GM19099 (cell line): Measurements from ENCODE around the gene SH3PXD2A.

Source experiments
- POLR2A ChIP-seq: IDR thresholded peaks from 3 replicates; pipeline ENCODE4 v1.6.1; 2011; ENCODE audit warnings: low read depth; ENCODE audit not compliant: insufficient read length; ENCODE audit errors: extremely low read depth

SH3PXD2A gene

DNA sequence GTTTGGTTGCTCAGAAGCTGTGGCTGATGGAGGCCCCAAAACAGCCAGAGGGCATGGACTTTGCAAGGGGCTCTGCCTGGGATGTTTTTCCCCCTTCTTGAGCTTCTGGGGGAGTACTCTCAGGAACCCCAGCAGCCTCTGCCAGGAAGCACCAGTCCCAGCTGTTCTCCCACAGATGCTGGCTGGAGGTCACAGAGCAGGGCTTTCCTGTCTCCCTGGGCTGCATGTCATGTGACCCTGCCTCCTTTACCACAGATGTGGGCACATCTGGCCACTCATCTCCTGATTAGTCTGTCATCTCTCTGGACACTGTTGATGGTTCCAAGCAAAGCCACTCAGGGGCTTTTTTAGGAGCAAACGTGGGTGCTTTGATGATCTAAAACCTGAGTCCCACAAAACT, 225.2 kb downstream of the SH3PXD2A start:
- TF ChIP-seq POLR2A = no peak

DNA sequence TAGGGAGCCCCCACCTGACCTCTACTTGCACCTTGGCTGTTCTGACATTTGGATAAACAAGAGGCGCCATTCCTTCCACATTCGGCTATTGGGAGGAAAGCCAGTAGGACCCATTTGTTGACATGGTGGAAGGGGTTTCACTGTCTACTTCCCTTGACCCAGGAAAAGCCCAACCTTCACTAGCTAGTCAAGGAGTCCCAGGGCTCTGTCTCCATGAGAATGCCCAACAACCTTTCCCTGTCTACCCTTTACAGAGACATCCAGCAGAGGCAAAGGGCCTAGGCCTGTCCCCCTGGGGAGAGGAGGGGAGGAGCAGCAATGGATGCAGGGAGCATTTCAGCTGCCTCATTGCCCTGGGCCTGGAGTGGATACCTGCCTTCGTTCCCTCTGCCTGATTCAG, 225.8 kb downstream of the SH3PXD2A start:
- no peak for TF ChIP-seq POLR2A

DNA sequence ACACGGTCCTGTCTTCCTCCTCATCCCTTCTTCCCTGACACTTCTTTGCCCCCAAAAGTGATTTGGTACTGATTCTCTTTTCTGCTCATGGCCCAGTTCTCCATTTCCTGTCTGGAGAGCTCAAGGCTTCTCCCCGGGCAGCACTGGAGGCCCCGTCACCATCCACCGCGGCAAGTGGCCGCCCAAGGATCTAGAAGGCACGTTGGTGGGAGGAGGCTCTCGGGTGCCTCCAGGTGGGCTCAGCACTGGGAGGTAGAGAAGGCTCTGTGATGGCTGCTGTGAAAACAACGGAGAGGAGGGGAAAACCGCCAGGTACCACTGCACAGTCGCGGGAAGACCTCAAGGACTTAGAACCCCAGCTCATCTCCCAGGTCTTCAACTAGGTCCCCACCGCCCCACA, 227.5 kb downstream of the SH3PXD2A start:
- no peak for TF ChIP-seq POLR2A

DNA sequence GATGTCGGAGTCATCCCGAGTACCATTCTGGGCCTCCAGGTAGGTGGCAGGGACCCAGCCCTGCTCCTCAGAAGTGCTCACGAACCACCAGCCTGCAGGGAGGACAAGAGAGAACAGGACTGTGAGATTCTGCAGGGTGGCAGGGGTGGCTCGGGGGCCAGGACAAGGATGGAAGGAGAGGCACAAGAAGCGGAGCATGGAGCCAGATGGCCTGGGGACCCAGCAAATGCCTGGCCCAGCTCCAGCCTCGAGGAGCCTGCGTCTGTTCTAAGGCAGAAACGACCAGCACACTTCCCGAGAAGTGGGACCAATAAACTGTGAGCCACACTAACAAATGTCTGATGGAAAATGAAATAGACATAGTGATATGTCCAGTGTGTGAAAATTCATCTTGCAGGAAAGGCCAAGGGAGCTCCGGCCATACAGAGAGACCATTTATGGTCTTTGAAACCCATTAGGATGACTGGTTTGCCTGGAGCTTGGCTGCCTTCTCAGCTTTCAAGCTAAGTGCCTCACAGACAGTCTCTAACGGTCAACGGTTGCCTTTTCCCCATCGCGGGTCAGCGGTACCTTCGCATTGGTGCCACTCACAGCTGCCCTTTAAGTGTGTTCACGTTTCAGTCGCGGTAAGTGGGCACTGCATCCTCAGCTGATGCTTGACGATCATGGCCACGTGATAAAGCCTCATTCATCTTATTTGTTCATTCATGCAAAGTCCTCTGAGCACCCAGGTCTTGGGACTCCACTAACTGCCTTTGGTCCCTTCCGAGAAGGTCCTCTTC, 228.1 kb downstream of the SH3PXD2A start:
- no peak for TF ChIP-seq POLR2A

DNA sequence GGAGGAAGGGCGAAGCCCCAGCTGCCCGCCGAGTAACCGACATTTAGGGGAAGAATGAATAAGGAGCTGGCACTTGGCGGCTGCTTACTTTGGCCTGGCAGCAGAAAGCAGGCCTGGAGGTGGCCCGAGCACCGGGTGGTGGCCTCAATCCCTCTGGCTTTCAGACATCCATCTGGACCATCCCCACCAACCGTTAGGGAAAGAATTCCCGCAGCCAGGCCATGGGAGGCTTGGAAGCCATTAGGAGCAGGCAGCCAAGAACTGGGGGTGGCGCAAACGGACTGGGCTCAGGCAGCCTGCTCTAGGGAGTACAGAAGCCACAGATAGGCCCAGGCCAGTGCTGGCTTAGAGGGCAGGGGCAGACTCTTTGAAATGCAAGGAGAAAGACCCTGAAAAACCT, 229.2 kb downstream of the SH3PXD2A start:
- TF ChIP-seq POLR2A = no peak

DNA sequence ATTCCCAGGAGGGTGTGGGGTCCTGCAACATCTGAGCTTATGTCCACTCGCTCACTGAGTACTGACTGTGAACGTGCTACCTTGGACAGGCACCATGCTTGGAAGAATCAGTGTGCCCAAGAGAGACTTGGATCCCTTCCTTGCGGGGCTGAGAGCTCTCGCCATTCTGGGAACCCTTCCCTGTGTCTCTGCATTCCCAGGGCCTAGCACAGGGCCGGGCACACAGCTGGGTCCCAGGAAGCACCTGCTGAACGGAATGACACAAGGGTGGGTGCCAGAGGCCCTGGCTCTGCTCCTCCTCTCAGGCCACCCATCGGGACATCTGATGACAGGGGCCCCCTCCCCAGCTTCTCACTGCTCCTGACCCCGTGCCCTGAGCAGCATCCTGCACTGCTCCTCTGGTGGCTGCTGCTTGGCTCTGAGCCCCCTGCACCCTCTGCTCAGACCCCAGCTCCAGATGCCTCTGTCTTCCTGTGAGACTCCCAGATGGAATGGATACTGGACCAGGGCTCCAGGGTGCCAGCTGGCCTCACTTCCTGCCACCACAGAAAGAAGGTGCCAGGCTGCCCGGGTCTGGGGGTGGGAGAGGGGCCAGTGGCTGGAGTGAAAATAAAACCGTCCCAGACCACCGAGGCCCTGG, 232.3 kb downstream of the SH3PXD2A start:
- no peak for TF ChIP-seq POLR2A

DNA sequence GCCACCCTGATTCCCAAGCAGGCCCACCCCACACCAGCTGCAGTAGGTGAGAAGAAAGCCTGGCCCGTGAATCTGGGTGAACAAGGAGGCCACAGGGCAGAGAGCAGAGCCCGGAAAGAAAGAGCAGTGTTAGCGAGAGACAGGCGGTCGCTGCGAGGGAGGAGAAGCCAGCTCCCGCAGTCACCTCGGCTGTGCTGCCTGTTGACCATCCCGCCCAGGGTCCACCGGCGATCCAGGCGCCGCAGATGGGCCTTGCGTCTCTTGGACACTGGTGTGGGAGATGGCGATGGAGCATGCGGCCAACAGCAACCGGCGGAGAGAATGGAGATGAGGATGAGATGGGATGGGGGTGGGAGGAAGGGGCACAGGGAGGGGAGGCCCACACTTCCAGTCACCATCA, 233.1 kb downstream of the SH3PXD2A start:
- TF ChIP-seq POLR2A = no peak

DNA sequence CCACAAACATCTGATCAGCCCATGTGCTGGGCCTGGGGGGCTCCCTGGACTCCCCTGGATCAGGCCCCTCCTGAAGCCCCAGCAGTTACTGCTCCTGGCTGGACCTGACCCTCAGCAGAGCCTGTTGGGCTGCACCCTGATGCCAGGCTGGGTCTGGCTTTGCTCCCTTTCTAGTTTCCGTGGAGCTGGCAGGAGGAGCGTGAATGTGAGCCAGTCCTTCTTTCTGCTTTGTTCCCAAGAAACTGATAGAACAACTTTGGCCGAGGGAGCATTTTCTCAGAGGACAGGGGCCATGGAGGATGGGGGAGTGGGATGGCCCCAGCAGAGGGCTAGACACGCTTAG, 233.6 kb downstream of the SH3PXD2A start:
- no peak for TF ChIP-seq POLR2A

DNA sequence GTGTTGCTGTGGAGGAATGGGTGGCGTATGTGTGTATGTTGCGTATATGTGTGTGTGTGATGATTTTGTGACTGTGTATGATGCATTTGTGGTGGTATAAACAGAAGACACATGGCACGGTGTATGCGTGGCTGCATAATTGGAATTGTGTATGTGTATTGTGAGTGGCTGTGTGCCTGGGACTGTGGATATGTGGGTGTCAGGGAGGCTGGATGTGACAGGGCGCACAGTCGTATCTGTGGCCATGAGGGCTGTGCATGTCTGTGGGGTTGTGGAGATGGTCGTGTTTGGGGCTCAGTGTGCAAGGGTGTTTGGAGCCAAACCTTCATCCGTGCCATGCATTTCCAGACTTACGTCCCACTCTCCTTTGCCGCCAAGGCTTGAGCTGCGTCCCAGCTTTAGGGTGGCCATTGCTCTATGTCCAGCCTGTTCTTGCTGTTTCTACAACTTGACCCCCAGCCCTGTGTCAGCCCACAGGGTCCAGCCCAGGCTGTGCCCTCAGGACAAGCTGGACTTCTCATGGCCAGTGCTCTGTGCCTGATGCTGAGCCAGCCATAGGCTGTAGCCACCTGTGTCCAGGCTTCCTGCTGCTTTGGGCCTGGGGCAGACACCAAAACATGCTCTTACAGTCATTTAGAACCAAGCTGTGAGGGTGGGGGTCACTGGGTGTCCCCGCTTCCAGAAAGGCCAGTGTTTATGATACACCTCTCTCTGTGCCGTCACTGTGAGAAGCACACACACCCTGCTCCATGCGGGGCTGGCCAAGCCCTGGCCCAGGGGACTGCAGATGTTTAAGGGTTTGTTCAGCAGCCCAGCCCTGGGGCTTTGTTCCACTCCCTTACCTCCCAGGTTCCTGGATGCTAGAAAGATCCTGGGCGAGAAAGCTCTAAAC, 234.2 kb downstream of the SH3PXD2A start:
- no peak for TF ChIP-seq POLR2A

DNA sequence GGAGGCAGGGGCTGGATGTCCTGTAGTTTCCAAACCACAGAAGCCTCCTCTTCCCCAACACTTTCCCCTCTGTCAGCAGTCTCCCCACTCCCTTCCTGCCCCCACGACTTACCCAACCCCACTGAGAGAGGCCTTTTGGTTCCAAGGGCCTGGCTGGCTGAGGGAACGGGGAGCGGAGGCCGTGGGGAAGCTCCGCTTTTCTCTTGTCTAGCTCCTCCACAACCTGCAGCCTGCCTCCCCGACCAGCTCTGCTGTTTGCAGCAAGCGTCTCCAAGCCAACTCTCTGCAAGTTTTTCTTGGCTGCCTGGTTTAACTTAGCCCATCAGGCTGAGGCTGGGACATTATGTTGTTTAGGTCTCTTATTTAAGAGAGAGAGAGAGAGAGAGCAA, 235.0 kb downstream of the SH3PXD2A start:
- TF ChIP-seq POLR2A = no peak

DNA sequence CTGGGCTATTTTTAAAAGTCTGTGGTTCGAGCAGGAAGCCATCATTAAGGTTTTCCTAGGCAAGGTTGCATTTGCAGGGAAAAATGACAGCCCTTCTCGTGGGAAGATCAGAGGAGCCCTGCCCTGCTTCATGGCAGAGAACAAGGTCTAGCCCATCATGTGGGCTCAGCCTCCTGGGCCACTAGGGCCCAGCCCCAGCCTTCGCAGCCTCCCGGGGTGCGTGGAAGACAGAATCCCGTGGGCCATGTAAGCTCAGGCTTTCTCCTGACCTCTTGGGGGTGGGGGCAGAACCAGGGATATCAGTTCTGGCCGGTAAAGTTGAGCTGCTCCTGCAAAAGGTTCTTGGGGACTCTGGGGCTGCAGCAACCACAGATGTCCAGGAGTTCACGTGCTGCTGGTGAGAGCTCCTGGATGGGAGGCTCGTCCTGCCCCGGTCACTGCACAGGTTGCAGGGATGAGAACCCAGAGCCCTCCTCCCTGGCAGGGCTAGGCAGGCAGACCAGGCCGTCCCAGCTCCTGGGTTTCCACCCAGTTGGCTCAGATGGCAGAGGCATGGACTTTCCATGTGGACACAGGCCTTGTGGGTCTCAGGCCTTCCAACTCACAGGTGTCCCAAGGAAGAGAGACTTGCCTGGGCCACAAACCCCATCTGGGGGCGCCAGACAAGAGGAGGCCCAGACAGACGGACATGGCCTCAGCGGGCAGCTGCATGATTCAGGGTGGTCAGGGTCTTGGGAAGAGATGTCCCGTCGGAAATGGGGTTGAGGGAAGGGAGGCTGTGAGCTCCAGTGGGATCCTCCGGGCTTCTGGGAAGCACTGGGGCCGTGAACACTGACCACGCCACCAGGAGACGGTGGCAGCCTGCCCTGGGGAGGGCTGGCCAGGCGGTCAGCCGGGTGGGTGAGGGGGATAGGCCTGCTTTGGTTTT, 235.7 kb downstream of the SH3PXD2A start:
- no peak for TF ChIP-seq POLR2A

DNA sequence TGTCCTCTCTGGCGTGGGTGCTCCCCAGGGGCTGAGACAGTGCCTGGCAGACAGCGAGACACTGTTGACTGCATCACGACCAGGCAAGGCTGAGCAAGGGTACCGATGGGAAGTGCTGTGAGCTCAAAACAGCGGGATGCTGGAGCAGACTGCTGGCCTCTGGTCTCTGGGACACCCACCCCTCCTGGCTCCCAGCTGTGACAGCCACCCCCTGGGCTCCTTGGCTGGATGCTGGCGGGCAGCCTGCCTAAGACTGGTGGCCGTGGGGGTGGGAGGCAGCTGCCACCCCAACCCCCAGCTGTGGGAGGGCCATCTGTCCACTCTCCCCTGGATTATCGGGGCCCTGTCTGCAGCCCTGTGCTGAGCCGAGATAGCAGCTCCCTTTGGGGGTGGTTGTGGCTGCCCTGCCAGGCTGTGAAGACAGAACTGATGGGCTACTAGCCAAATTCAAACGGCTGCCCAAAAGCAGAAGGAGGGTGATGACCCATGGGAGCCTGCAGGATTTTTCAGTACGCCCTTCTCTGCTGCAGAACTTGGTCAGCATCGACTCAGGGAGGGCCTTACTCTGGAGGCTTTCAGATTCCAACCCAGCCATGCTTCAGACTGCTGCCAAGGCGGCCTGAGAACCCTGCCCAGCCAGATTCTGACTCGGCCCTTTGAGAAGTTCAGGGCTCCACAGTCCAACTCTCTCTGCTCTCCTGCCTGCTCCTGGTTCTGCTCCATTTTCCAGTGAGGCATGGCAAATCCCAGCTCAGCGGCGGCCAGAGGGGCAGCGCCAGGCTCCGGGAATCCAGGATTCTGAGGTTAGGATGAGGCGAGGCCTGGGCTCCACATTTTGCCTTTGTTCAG, 236.6 kb downstream of the SH3PXD2A start:
- TF ChIP-seq POLR2A = no peak

DNA sequence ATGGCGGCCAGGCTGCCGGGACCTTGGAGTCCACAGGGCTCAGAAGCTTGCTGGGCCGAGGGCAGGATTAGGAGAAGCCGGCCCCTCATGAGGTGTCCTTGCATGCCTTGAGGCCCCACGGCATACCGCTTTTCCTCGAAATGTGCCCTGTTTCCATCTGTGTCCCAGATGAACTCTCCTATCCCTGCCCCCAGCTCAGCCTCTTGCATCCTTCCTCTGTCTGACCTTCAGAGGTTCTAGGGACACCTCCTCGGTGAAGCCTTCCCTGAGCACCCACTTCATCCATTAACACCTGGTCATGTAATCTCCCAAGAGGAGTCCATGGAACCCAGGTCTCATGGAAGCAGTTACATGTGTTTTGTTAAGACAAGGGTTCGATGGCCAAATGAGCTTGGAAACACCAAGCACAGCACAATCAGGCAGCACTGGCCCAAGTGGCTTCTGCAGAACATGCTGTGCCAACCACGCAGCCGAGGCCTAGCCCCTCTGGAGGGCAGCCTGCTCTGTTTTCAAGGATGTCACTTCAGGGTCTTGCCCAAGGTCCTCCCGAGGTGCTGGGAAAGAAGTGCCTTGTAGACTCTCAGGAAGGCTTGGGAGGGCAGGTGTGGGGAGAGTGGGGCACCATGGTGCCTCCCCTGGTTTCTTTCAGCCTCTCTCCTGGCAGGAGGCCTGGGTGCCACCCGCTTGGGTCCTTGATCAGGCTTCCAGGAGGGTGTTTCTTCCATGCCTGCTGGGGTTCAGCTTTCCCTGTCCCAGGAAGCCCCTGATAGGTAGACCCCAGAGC, 237.6 kb downstream of the SH3PXD2A start:
- no peak for TF ChIP-seq POLR2A
